GM12878 (cell line): ENCODE results near the gene RIC3. TPM values are rescaled to one million over a fixed set of nuclear protein-coding genes. Genes with fewer than 3 reads are reported as not detected.

Source experiments
- ATAC-seq: fragments of 200-7000 bp; cut with Tn5 transposase; 3 replicates; pipeline ENCODE4 v1.9.1; 2020; ENCODE audit warnings: mild to moderate bottlenecking, moderate library complexity
- BruUV-seq: library from RNA; stranded (reverse); fragments of 400-500 nt; replicated peaks from 2 replicates; lab custom pipeline; 2021; lab: Mats Ljungman, UMichigan
- CTCF ChIA-PET: fragments of 300-600 bp; sonication (Branson Sonifier 250); formaldehyde crosslinking; extraction: SDS; loops from one replicate; lab custom pipeline; 2021; ENCODE audit warnings: inconsistent platforms; lab: Yijun Ruan, JAX
- POLR2A ChIA-PET: fragments of 350-600 bp; formaldehyde crosslinking; extraction: SDS; loops from one replicate; lab custom pipeline; 2021; ENCODE audit warnings: inconsistent platforms; lab: Charles Lee
- RAD21 ChIA-PET: fragments of 300-600 bp; sonication (Branson Sonifier 250); formaldehyde crosslinking; loops from one replicate; lab custom pipeline; 2023; ENCODE audit warnings: antibody characterized with exemption; ENCODE audit not compliant: unreplicated experiment; lab: Charles Lee
- SMC1A ChIA-PET: fragments of 300-600 bp; sonication (Branson Sonifier 250); formaldehyde crosslinking; loops from one replicate; lab custom pipeline; 2023; ENCODE audit not compliant: unreplicated experiment, uncharacterized antibody; lab: Charles Lee
- DNase-seq: peaks from one replicate; pipeline ENCODE4 v3.0.0-alpha.2; 2011; ENCODE audit warnings: low read depth, low spot score
- FAIRE-seq: peaks from 3 replicates; lab custom pipeline; 2011; peaks lifted over from hg19 to GRCh38; lab: Jason Lieb, UNC
- H2AFZ ChIP-seq: 2 replicates; pipeline ENCODE4 v1.6.0; 2011; ENCODE audit warnings: low read depth, low read length, control low read depth; ENCODE audit not compliant: control insufficient read depth
- H3K27ac ChIP-seq: 2 replicates; pipeline ENCODE4 v1.5.1; 2011; ENCODE audit warnings: control low read depth; ENCODE audit not compliant: control insufficient read depth, insufficient read depth
- H3K27me3 ChIP-seq, 2 experiments: replicated peaks in 1 of 2; 2 replicates each; pipeline versions ENCODE4 v1.6.0 to v1.6.1; 2011; ENCODE audit warnings: low read length in 1 of 2; ENCODE audit not compliant: control insufficient read depth in 2 of 2, insufficient read depth in 2 of 2
- H3K36me3 ChIP-seq, 2 experiments: 2 replicates each; pipeline ENCODE4 v1.5.1; 2011; ENCODE audit warnings: low read length in 1 of 2; ENCODE audit not compliant: control insufficient read depth in 2 of 2, insufficient read depth in 2 of 2
- H3K4me1 ChIP-seq: 2 replicates; pipeline ENCODE4 v1.6.1; 2011; ENCODE audit warnings: mild to moderate bottlenecking, low read length, moderate library complexity, mixed read lengths; ENCODE audit not compliant: control insufficient read depth, insufficient read depth
- H3K4me2 ChIP-seq: 2 replicates; pipeline ENCODE4 v1.6.0; 2011; ENCODE audit warnings: control low read depth; ENCODE audit not compliant: control insufficient read depth, insufficient read depth
- H3K4me3 ChIP-seq: fragments of 200-600 bp; sonication (generic); 2 replicates; pipeline ENCODE4 v1.5.1; 2016
- H3K79me2 ChIP-seq: 2 replicates; pipeline ENCODE4 v1.6.0; 2011; ENCODE audit warnings: low read length; ENCODE audit not compliant: control insufficient read depth, insufficient read depth
- H3K9ac ChIP-seq: 2 replicates; pipeline ENCODE4 v1.8.0; 2011; ENCODE audit warnings: low read length, control low read depth, mixed read lengths; ENCODE audit not compliant: control insufficient read depth, insufficient read depth
- H3K9me3 ChIP-seq: replicated peaks from 3 replicates; pipeline ENCODE4 v1.5.1; 2011; ENCODE audit warnings: mild to moderate bottlenecking, low read length; ENCODE audit not compliant: control insufficient read depth, insufficient read depth
- H4K20me1 ChIP-seq: 2 replicates; pipeline ENCODE4 v1.6.0; 2011; ENCODE audit not compliant: control insufficient read depth, insufficient read depth
- CBX5 ChIP-seq: sonication (generic); IDR thresholded peaks from 2 replicates; pipeline ENCODE4 v1.6.1; 2016; ENCODE audit warnings: low read depth, moderate library complexity, mild to moderate bottlenecking, inconsistent platforms
- JUND ChIP-seq: IDR thresholded peaks from 2 replicates; pipeline ENCODE4 v1.6.1; 2012; ENCODE audit warnings: low read depth, mild to moderate bottlenecking, low read length, improper control_type of control experiment, moderate library complexity
- NFYA ChIP-seq: IDR thresholded peaks from 2 replicates; pipeline ENCODE4 v1.6.1; 2011; ENCODE audit warnings: low read depth, mild to moderate bottlenecking, low read length, improper control_type of control experiment, borderline replicate concordance
- PAX5 ChIP-seq: IDR thresholded peaks from 2 replicates; pipeline ENCODE4 v1.6.1; 2011; ENCODE audit warnings: low read depth, low read length, borderline replicate concordance
- POU2F2 ChIP-seq: IDR thresholded peaks from 3 replicates; pipeline ENCODE4 v1.6.1; 2011; ENCODE audit warnings: low read depth, mild to moderate bottlenecking, low read length, borderline replicate concordance
- STAT3 ChIP-seq: IDR thresholded peaks from 2 replicates; pipeline ENCODE4 v1.6.1; 2011; ENCODE audit warnings: low read depth, low read length, improper control_type of control experiment
- SUZ12 ChIP-seq: fragments of 200-600 bp; sonication (generic); IDR thresholded peaks from one replicate; pipeline ENCODE4 v1.6.1; 2018; ENCODE audit warnings: antibody characterized with exemption, mild to moderate bottlenecking; ENCODE audit not compliant: unreplicated experiment
- TARDBP ChIP-seq: IDR thresholded peaks from 2 replicates; pipeline ENCODE4 v1.6.1; 2016; ENCODE audit warnings: borderline replicate concordance
- WRNIP1 ChIP-seq: IDR thresholded peaks from 2 replicates; pipeline ENCODE4 v1.6.1; 2011; ENCODE audit warnings: low read depth, low read length, improper control_type of control experiment, borderline replicate concordance
- WGBS: methylation state at CpG from one replicate; pipeline ENCODE4 v1.1.6; 2016; ENCODE audit warnings: low lambda C conversion rate; ENCODE audit not compliant: insufficient replicate concordance, insufficient coverage; ENCODE audit errors: missing lambda C conversion rate; 5-methylcytosine and 5-hydroxymethylcytosine counted together
- in situ Hi-C: fragments of 300-500 bp; cut with MboI; formaldehyde crosslinking; loops from 9 replicates; pipeline ENCODE4 v1.14.3; 2018; ENCODE audit warnings: mixed read lengths
- intact Hi-C: fragments of 100-400 bp; cut with micrococcal nuclease; formaldehyde crosslinking; loops from one replicate; pipeline ENCODE4 v1.14.2; 2022; ENCODE audit not compliant: unreplicated experiment
- polyA plus RNA-seq, 11 experiments: library from polyadenylated mRNA; depleted of rRNA in 4 of 11; unstranded in 6 of 11; stranded (reverse) in 5 of 11; fragments of >200 nt; fragmentation: Nextera tagmentation in 4 of 11; fragmentation: Illumina TruSeq in 1 of 11; extraction: Ambion mirVana in 4 of 11; extraction: Trizol in 1 of 11; gene quantifications; 1 replicate in 1 of 11; 2 replicates in 10 of 11; pipeline versions ENCODE4 v1.2.1 to v1.2.3, GENCODE V29; 2011 to 2016; ENCODE audit warnings: inconsistent platforms in 2 of 11, missing spikeins in 2 of 11, low read depth in 1 of 11
- total RNA-seq, 4 experiments: library from RNA; depleted of rRNA in 3 of 4; stranded (reverse); fragments of >200 nt in 3 of 4; fragmentation: Illumina TruSeq in 1 of 4; extraction: Trizol in 1 of 4; gene quantifications; 2 replicates each; pipeline versions ENCODE4 v1.2.1 to v1.2.3, GENCODE V29; 2013 to 2021
- TF ChIP-seq, protein P1 (sequence below): IDR thresholded peaks from 2 replicates; pipeline ENCODE4 v1.6.1; 2011; ENCODE audit warnings: borderline replicate concordance, low read depth, mild to moderate bottlenecking, moderate library complexity, mixed read lengths, low read length; ENCODE audit not compliant: insufficient read depth; ENCODE audit errors: extremely low read length
- TF ChIP-seq, protein P2 (sequence below): IDR thresholded peaks from 2 replicates; pipeline ENCODE4 v1.6.1; 2011; ENCODE audit warnings: borderline replicate concordance, low read depth, mild to moderate bottlenecking, moderate library complexity, low read length; ENCODE audit not compliant: insufficient read depth, poor library complexity, severe bottlenecking
- TF ChIP-seq, protein P3 (sequence below): IDR thresholded peaks from 2 replicates; pipeline ENCODE4 v1.6.1; 2012; ENCODE audit warnings: low read depth, low read length, improper control_type of control experiment
- TF ChIP-seq, protein P4 (sequence below): IDR thresholded peaks from 2 replicates; pipeline ENCODE4 v1.6.1; 2011; ENCODE audit warnings: mild to moderate bottlenecking, low read depth, low read length, moderate library complexity; ENCODE audit not compliant: insufficient replicate concordance

The RIC3 gene
- total and polyA plus RNA-seq, 10 of the 15 experiments (the other 5 are each of a cell fraction or from before 2014, with no cell fraction given): 0.90 to 8.9 (median 2.2) TPM

DNA sequence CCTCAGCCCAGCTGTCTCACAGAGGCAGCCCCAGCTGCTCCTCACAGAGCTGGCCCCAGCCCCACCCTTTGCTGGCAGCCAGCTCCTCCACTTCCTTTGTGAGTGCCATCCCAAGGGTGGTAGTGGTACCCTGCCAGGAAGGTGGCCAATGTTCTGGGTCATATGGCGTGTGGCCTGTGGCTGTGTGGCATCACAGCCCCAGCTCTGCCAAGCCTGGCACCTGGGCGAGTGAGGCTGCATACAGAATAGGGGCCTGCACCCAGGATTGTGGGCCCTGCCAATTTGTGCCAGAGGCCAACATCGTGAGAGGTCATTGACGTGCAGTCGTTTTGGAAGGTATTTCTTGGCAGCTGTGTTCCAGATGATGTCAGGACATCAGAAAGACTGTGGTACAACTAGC is 77.1 kb downstream of the RIC3 start:
- ChIA-PET CTCF (interaction anchor here (0.9 to 7.6 kb wide), 11 partner anchors 8 to 99 kb away, joined by 3 to 64 read pairs (median 4); no protein-coding TSS in a partner anchor), SMC1A (interaction anchor here (1.7 to 3.7 kb wide), 2 partner anchors 59 to 85 kb away, joined by 6 to 19 read pairs; no protein-coding TSS in a partner anchor), POLR2A (no interaction called here), RAD21 (interaction anchor here (0.6 to 2.5 kb wide), 3 partner anchors 8 to 100 kb away, joined by 3 to 14 read pairs (median 4); no protein-coding TSS in a partner anchor)
- H3K9ac ChIP-seq: no peak overlapping the region
- H3K4me2 ChIP-seq: no peak overlapping the region
- BruUV-seq: no TSS peak
- no peaks in the 10 kb centered on the region for H4K20me1 ChIP-seq
- H3K27ac ChIP-seq: no peak overlapping the region
- H2AFZ ChIP-seq: no peak overlapping the region
- no peak overlapping the region for H3K4me3 ChIP-seq
- H3K36me3 ChIP-seq: no peaks in the 10 kb centered on the region
- intact Hi-C loops (loop anchor here (1.0 to 10.0 kb wide), 2 partner anchors 85 to 197 kb away; no protein-coding TSS in a partner anchor), in situ Hi-C loops (no loop called here)
- no peaks in the 10 kb centered on the region for H3K79me2 ChIP-seq
- no peaks in the 10 kb centered on the region for H3K4me1 ChIP-seq
- FAIRE-seq (no peak), DNase-seq (no peak), ATAC-seq (no peak)
- no peaks in the 10 kb centered on the region for H3K9me3 ChIP-seq
- no peaks in the 10 kb centered on the region for H3K27me3 ChIP-seq
- no peak for TF ChIP-seq PAX5
- no peak for TF ChIP-seq POU2F2
- no peak for TF ChIP-seq TARDBP
- TF ChIP-seq CBX5: no peak
- TF ChIP-seq, protein P1, sequence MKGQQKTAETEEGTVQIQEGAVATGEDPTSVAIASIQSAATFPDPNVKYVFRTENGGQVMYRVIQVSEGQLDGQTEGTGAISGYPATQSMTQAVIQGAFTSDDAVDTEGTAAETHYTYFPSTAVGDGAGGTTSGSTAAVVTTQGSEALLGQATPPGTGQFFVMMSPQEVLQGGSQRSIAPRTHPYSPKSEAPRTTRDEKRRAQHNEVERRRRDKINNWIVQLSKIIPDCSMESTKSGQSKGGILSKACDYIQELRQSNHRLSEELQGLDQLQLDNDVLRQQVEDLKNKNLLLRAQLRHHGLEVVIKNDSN: no peak
- no peak for TF ChIP-seq JUND
- no peak for TF ChIP-seq STAT3
- TF ChIP-seq WRNIP1: no peak
- TF ChIP-seq, protein P2, sequence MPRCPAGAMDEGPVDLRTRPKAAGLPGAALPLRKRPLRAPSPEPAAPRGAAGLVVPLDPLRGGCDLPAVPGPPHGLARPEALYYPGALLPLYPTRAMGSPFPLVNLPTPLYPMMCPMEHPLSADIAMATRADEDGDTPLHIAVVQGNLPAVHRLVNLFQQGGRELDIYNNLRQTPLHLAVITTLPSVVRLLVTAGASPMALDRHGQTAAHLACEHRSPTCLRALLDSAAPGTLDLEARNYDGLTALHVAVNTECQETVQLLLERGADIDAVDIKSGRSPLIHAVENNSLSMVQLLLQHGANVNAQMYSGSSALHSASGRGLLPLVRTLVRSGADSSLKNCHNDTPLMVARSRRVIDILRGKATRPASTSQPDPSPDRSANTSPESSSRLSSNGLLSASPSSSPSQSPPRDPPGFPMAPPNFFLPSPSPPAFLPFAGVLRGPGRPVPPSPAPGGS: no peak
- TF ChIP-seq, protein P3, sequence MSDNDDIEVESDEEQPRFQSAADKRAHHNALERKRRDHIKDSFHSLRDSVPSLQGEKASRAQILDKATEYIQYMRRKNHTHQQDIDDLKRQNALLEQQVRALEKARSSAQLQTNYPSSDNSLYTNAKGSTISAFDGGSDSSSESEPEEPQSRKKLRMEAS: no peak
- TF ChIP-seq, protein P4, sequence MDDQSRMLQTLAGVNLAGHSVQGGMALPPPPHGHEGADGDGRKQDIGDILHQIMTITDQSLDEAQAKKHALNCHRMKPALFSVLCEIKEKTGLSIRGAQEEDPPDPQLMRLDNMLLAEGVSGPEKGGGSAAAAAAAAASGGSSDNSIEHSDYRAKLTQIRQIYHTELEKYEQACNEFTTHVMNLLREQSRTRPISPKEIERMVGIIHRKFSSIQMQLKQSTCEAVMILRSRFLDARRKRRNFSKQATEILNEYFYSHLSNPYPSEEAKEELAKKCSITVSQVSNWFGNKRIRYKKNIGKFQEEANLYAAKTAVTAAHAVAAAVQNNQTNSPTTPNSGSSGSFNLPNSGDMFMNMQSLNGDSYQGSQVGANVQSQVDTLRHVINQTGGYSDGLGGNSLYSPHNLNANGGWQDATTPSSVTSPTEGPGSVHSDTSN: no peak
- no peak for TF ChIP-seq NFYA
- TF ChIP-seq SUZ12: no peak
- 48% methylated on average over 5 of the region's 5 CpGs for WGBS
